NT2/D1 (cell line): ENCODE data around the gene BLOC1S4.
A peak's percentile ranks its signal among the peaks of the same experiment; 100 is the strongest.
"Not testable (repeated sequence)": the region's sequence is repeated elsewhere in the genome, so short reads cannot be mapped to it uniquely, and the experiment has no call there.

Experiments
- DNase-seq: peaks from one replicate; pipeline ENCODE4 v3.0.0-alpha.2; 2011; ENCODE audit warnings: low read depth, low spot score
- H3K27me3 ChIP-seq: 2 replicates; pipeline ENCODE4 v1.6.0; 2011; ENCODE audit warnings: mild to moderate bottlenecking; ENCODE audit not compliant: insufficient read length, insufficient read depth
- H3K36me3 ChIP-seq: 2 replicates; pipeline ENCODE4 v1.6.1; 2011; ENCODE audit warnings: mild to moderate bottlenecking, low read length, mixed read lengths; ENCODE audit not compliant: insufficient read depth, insufficient read length
- H3K4me1 ChIP-seq: 2 replicates; pipeline ENCODE4 v1.5.1; 2011; ENCODE audit not compliant: insufficient read depth, insufficient read length
- H3K4me3 ChIP-seq: 2 replicates; pipeline ENCODE4 v1.5.1; 2011; ENCODE audit warnings: low read depth; ENCODE audit not compliant: insufficient read length
- H3K9ac ChIP-seq: 2 replicates; pipeline ENCODE4 v1.6.0; 2011; ENCODE audit warnings: low read depth; ENCODE audit not compliant: insufficient read length
- H3K9me3 ChIP-seq: 2 replicates; pipeline ENCODE4 v1.5.1; 2011; ENCODE audit warnings: mild to moderate bottlenecking, low read length; ENCODE audit not compliant: insufficient read depth
- SUZ12 ChIP-seq: IDR thresholded peaks from 2 replicates; pipeline ENCODE4 v1.6.1; 2011; ENCODE audit not compliant: insufficient read length, insufficient read depth; ENCODE audit errors: extremely low read depth
- YY1 ChIP-seq: IDR thresholded peaks from 2 replicates; pipeline ENCODE4 v1.6.1; 2011; ENCODE audit not compliant: insufficient read length, insufficient read depth
- ZNF274 ChIP-seq: IDR thresholded peaks from 2 replicates; pipeline ENCODE4 v1.6.1; 2011; ENCODE audit warnings: mild to moderate bottlenecking, low read depth, low read length

Gene BLOC1S4

GRCh38 chr4:6753891-6754290, 37.9 kb downstream of the BLOC1S4 start:
- TF ChIP-seq SUZ12 = no peak
- no peak for TF ChIP-seq ZNF274
- Histone ChIP-seq H3K4me3 (no peak overlapping the region), H3K4me1 (peaks cover 4% of the 10 kb centered on the region), H3K27me3 (no peaks in the 10 kb centered on the region), H3K9ac (no peak overlapping the region), H3K9me3 (peaks cover 12% of the 10 kb centered on the region; the same call in 1 of the 2 replicates), H3K36me3 (no peaks in the 10 kb centered on the region)
- no peak for DNase-seq

GRCh38 chr4:6754481-6755087, 38.6 kb downstream of the BLOC1S4 start:
- Histone ChIP-seq H3K27me3 (no peaks in the 10 kb centered on the region), H3K9ac (no peak overlapping the region), H3K9me3 (peaks cover 12% of the 10 kb centered on the region; the same call in 1 of the 2 replicates), H3K4me3 (no peak overlapping the region), H3K4me1 (peaks cover under 1% of the 10 kb centered on the region), H3K36me3 (no peaks in the 10 kb centered on the region)
- TF ChIP-seq SUZ12 (no peak), ZNF274 (no peak), YY1 (no peak)
- DNase-seq = no peak

GRCh38 chr4:6755088-6755753, 39.2 kb downstream of the BLOC1S4 start:
- Histone ChIP-seq H3K27me3 (no peaks in the 10 kb centered on the region), H3K9me3 (peaks cover 12% of the 10 kb centered on the region; the same call in 1 of the 2 replicates), H3K4me1 (no peaks in the 10 kb centered on the region), H3K9ac (no peak overlapping the region), H3K4me3 (no peak overlapping the region), H3K36me3 (no peaks in the 10 kb centered on the region)
- no peak for DNase-seq
- TF ChIP-seq YY1 (no peak), ZNF274 (no peak), SUZ12 (no peak)

- H3K4me3 ChIP-seq, H3K9ac ChIP-seq, H3K4me1 ChIP-seq, H3K36me3 ChIP-seq, H3K27me3 ChIP-seq, DNase-seq: not testable (repeated sequence)
- peaks cover 12% of the 10 kb centered on the region; the same call in 1 of the 2 replicates for H3K9me3 ChIP-seq
Observed at GRCh38 chr4:6756345-6756744, 40.4 kb downstream of the BLOC1S4 start.

- Histone ChIP-seq H3K4me3 (no peak overlapping the region), H3K9me3 (peaks cover 12% of the 10 kb centered on the region; the same call in 1 of the 2 replicates), H3K36me3 (no peaks in the 10 kb centered on the region), H3K4me1 (peaks cover 3% of the 10 kb centered on the region), H3K27me3 (peaks cover 3% of the 10 kb centered on the region), H3K9ac (no peak overlapping the region)
- TF ChIP-seq SUZ12 (no peak), YY1 (no peak), ZNF274 (no peak)
- DNase-seq = no peak
Observed at GRCh38 chr4:6758728-6759127, 42.8 kb downstream of the BLOC1S4 start.

GRCh38 chr4:6760865-6761264, 44.9 kb downstream of the BLOC1S4 start:
- DNase-seq = no peak
- H3K9ac ChIP-seq = no peak overlapping the region
- H3K27me3 ChIP-seq = peaks cover 3% of the 10 kb centered on the region
- H3K4me1 ChIP-seq = peaks cover 4% of the 10 kb centered on the region
- TF ChIP-seq ZNF274 (no peak), YY1 (no peak), SUZ12 (no peak)
- no peaks in the 10 kb centered on the region for H3K36me3 ChIP-seq
- H3K9me3 ChIP-seq = no peaks in the 10 kb centered on the region
- H3K4me3 ChIP-seq = no peak overlapping the region

GRCh38 chr4:6761649-6762615, 46.0 kb downstream of the BLOC1S4 start:
- no peaks in the 10 kb centered on the region for H3K9me3 ChIP-seq
- TF ChIP-seq SUZ12 (no peak), YY1 (no peak), ZNF274 (no peak)
- no peak for DNase-seq
- H3K9ac ChIP-seq = peak overlapping the region; percentile 7
- H3K27me3 ChIP-seq = peaks cover 3% of the 10 kb centered on the region
- H3K4me3 ChIP-seq = no peak overlapping the region
- H3K36me3 ChIP-seq = no peaks in the 10 kb centered on the region
- peaks cover 4% of the 10 kb centered on the region for H3K4me1 ChIP-seq
